ENCODE results near the gene EVA1C. TPM values are rescaled to one million over a fixed set of nuclear protein-coding genes. Genes with fewer than 3 reads are reported as not detected.

Gene EVA1C
- total RNA-seq, 5 donors from 2014 or later (not counting 1 experiment from before 2014, with no cell fraction given): 9.7 to 22.1 (median 18.0) TPM

GRCh38 chr21:32410291-32410690, 2.2 kb upstream of the EVA1C start:
- no peaks in the 10 kb centered on the region for H3K36me3 Mint-ChIP-seq
- H3K4me1 Mint-ChIP-seq: peaks cover 37 to 55% (median 45%) of the 10 kb centered on the region in 3 donors
- DNase-seq (no peak), ATAC-seq (replicated peaks in 1 of 4) (no peak)
- no peaks in the 10 kb centered on the region for H3K9me3 ChIP-seq
- no peaks in the 10 kb centered on the region for H3K9me3 Mint-ChIP-seq
- H3K27ac Mint-ChIP-seq: peak overlapping the region; percentile 2 to 97
- H3K27me3 Mint-ChIP-seq: no peaks in the 10 kb centered on the region
- WGBS (ENCODE audit: insufficient coverage): 95% methylated on average over 4 of the region's 4 CpGs
- peaks cover 0 to 51% of the 10 kb centered on the region in 2 experiments for H3K4me1 ChIP-seq (ENCODE audit: control insufficient read depth in 1 of 2, extremely low read depth in 1 of 2, insufficient read depth in 2 of 2, low read length in 2 of 2)
- H3K27ac ChIP-seq (ENCODE audit: low read length): peak overlapping the region; percentile 7
- ChIA-PET POLR2A (interaction anchor here (0.5 to 0.6 kb wide), 2 partner anchors 9 to 1161 kb away, joined by 3 to 7 read pairs; no protein-coding TSS in a partner anchor), CTCF (interaction anchor here in 1 of 2 donors (1.2 kb wide), 1 partner anchor 18 kb away, joined by 3 read pairs; no protein-coding TSS in a partner anchor)
- H3K27me3 ChIP-seq (replicated peaks in 1 of 2; ENCODE audit: control insufficient read depth in 2 of 2, extremely low read depth in 1 of 2, insufficient read depth in 2 of 2, low read length in 1 of 2): peaks cover 0 to 4% of the 10 kb centered on the region in 2 experiments
- H3K4me3 Mint-ChIP-seq: peak overlapping the region in 1 of 3 donors; percentile 4
- no peak overlapping the region for H3K4me3 ChIP-seq (ENCODE audit: control insufficient read depth in 1 of 2, extremely low read depth in 1 of 2, low read length in 1 of 2)
- H3K36me3 ChIP-seq (ENCODE audit: control insufficient read depth in 2 of 2, extremely low read depth in 1 of 2, insufficient read depth in 1 of 2, low read length in 1 of 2): no peaks in the 10 kb centered on the region

- Mint-ChIP-seq H3K36me3 (peaks cover 5% of the 10 kb centered on the region), H3K27me3 (no peaks in the 10 kb centered on the region), H3K27ac (peak overlapping the region; percentile 95 to 97), H3K9me3 (no peaks in the 10 kb centered on the region), H3K4me1 (peaks cover 42 to 60% (median 50%) of the 10 kb centered on the region in 3 donors), H3K4me3 (peak overlapping the region; percentile 93 to 96 (median 95))
- ChIA-PET CTCF (interaction anchor here in 1 of 2 donors (1.1 kb wide), 1 partner anchor 190 kb away, joined by 6 read pairs; no protein-coding TSS in a partner anchor), POLR2A (no interaction called here)
- Histone ChIP-seq H3K4me3 (ENCODE audit: control insufficient read depth in 1 of 2, extremely low read depth in 1 of 2, low read length in 1 of 2) (peak overlapping the region in 1 of 2 donors; percentile 97), H3K4me1 (ENCODE audit: control insufficient read depth in 1 of 2, extremely low read depth in 1 of 2, insufficient read depth in 2 of 2, low read length in 2 of 2) (peaks cover 0 to 51% of the 10 kb centered on the region in 2 experiments), H3K27me3 (replicated peaks in 1 of 2; ENCODE audit: control insufficient read depth in 2 of 2, extremely low read depth in 1 of 2, insufficient read depth in 2 of 2, low read length in 1 of 2) (peaks cover 0 to 4% of the 10 kb centered on the region in 2 experiments), H3K36me3 (ENCODE audit: control insufficient read depth in 2 of 2, extremely low read depth in 1 of 2, insufficient read depth in 1 of 2, low read length in 1 of 2) (no peaks in the 10 kb centered on the region), H3K27ac (ENCODE audit: low read length) (peak overlapping the region; percentile 96), H3K9me3 (no peaks in the 10 kb centered on the region)
- ATAC-seq (replicated peaks in 1 of 4) (no peak), DNase-seq (no peak)
- 100% methylated on average over 1 of the region's 5 CpGs for WGBS (ENCODE audit: insufficient coverage)
These were observed 1.6 kb upstream of the EVA1C start for GRCh38 chr21:32410916-32411315.

GRCh38 chr21:32411350-32412161, 950 bp upstream of the EVA1C start:
- Histone ChIP-seq H3K27ac (ENCODE audit: low read length) (peak overlapping the region; percentile 96), H3K27me3 (replicated peaks in 1 of 2; ENCODE audit: control insufficient read depth in 2 of 2, extremely low read depth in 1 of 2, insufficient read depth in 2 of 2, low read length in 1 of 2) (peaks cover 0 to 4% of the 10 kb centered on the region in 2 experiments), H3K4me1 (ENCODE audit: control insufficient read depth in 1 of 2, extremely low read depth in 1 of 2, insufficient read depth in 2 of 2, low read length in 2 of 2) (peaks cover 0 to 47% of the 10 kb centered on the region in 2 experiments), H3K4me3 (ENCODE audit: control insufficient read depth in 1 of 2, extremely low read depth in 1 of 2, low read length in 1 of 2) (peak overlapping the region; percentile 78 to 97), H3K36me3 (ENCODE audit: control insufficient read depth in 2 of 2, extremely low read depth in 1 of 2, insufficient read depth in 1 of 2, low read length in 1 of 2) (no peaks in the 10 kb centered on the region), H3K9me3 (no peaks in the 10 kb centered on the region)
- Mint-ChIP-seq H3K27me3 (no peaks in the 10 kb centered on the region), H3K27ac (peak overlapping the region; percentile 95 to 97), H3K4me1 (peaks cover 44 to 63% (median 50%) of the 10 kb centered on the region in 3 donors), H3K9me3 (no peaks in the 10 kb centered on the region), H3K4me3 (peak overlapping the region; percentile 93 to 96 (median 95)), H3K36me3 (peaks cover 6% of the 10 kb centered on the region)
- DNase-seq (peak in 34 of 35 experiments; percentile 15 to 71 (median 42)), ATAC-seq (replicated peaks in 1 of 4) (peak; percentile 31 to 60 (median 53))
- ChIA-PET CTCF (interaction anchor here in 1 of 2 donors (0.6 to 1.1 kb wide), 3 partner anchors 10 to 190 kb away, joined by 4 to 6 read pairs (median 6); no protein-coding TSS in a partner anchor), POLR2A (no interaction called here)
- 3% methylated on average over 58 of the region's 63 CpGs for WGBS (ENCODE audit: insufficient coverage)

GRCh38 chr21:32413015-32413504, 554 bp downstream of the EVA1C start:
- Histone ChIP-seq H3K4me1 (ENCODE audit: control insufficient read depth in 1 of 2, extremely low read depth in 1 of 2, insufficient read depth in 2 of 2, low read length in 2 of 2) (peaks cover 0 to 39% of the 10 kb centered on the region in 2 experiments), H3K27me3 (replicated peaks in 1 of 2; ENCODE audit: control insufficient read depth in 2 of 2, extremely low read depth in 1 of 2, insufficient read depth in 2 of 2, low read length in 1 of 2) (peaks cover 0 to 4% of the 10 kb centered on the region in 2 experiments), H3K36me3 (ENCODE audit: control insufficient read depth in 2 of 2, extremely low read depth in 1 of 2, insufficient read depth in 1 of 2, low read length in 1 of 2) (no peaks in the 10 kb centered on the region), H3K27ac (ENCODE audit: low read length) (peak overlapping the region; percentile 57), H3K9me3 (no peaks in the 10 kb centered on the region), H3K4me3 (ENCODE audit: control insufficient read depth in 1 of 2, extremely low read depth in 1 of 2, low read length in 1 of 2) (peak overlapping the region; percentile 52 to 78)
- POLR2A ChIA-PET: no interaction called here
- CTCF ChIA-PET: interaction anchor here in 1 of 2 donors (1.6 kb wide), 1 partner anchor 188 kb away, joined by 6 read pairs; no protein-coding TSS in a partner anchor
- no peaks in the 10 kb centered on the region for H3K27me3 Mint-ChIP-seq
- peak overlapping the region; percentile 90 to 94 (median 90) for H3K4me3 Mint-ChIP-seq
- H3K4me1 Mint-ChIP-seq: peaks cover 43 to 59% (median 47%) of the 10 kb centered on the region in 3 donors
- no peaks in the 10 kb centered on the region for H3K9me3 Mint-ChIP-seq
- WGBS (ENCODE audit: insufficient coverage): 25% methylated on average over 26 of the region's 32 CpGs
- H3K27ac Mint-ChIP-seq: peak overlapping the region; percentile 91 to 96
- H3K36me3 Mint-ChIP-seq: peaks cover 6% of the 10 kb centered on the region
- peak in 1 of 35 experiments; percentile 23 for DNase-seq
- no peak for ATAC-seq (replicated peaks in 1 of 4)

- POLR2A ChIA-PET: no interaction called here
These were observed 1.4 kb downstream of the EVA1C start for GRCh38 chr21:32413697-32414578.

More at GRCh38 chr21:32413697-32414578, 1.4 kb downstream of the EVA1C start:
- Histone ChIP-seq H3K27ac (ENCODE audit: low read length) (peak overlapping the region; percentile 57), H3K4me3 (ENCODE audit: control insufficient read depth in 1 of 2, extremely low read depth in 1 of 2, low read length in 1 of 2) (peak overlapping the region in 1 of 2 donors; percentile 52), H3K9me3 (no peaks in the 10 kb centered on the region), H3K36me3 (ENCODE audit: control insufficient read depth in 2 of 2, extremely low read depth in 1 of 2, insufficient read depth in 1 of 2, low read length in 1 of 2) (no peaks in the 10 kb centered on the region), H3K27me3 (replicated peaks in 1 of 2; ENCODE audit: control insufficient read depth in 2 of 2, extremely low read depth in 1 of 2, insufficient read depth in 2 of 2, low read length in 1 of 2) (peaks cover 0 to 4% of the 10 kb centered on the region in 2 experiments), H3K4me1 (ENCODE audit: control insufficient read depth in 1 of 2, extremely low read depth in 1 of 2, insufficient read depth in 2 of 2, low read length in 2 of 2) (peaks cover 0 to 30% of the 10 kb centered on the region in 2 experiments)
- WGBS (ENCODE audit: insufficient coverage): 95% methylated on average over 6 of the region's 7 CpGs
- peak overlapping the region; percentile 91 to 96 for H3K27ac Mint-ChIP-seq
- peaks cover 40 to 51% (median 45%) of the 10 kb centered on the region in 3 donors for H3K4me1 Mint-ChIP-seq
- peak overlapping the region; percentile 90 to 94 (median 90) for H3K4me3 Mint-ChIP-seq
- DNase-seq (peak in 1 of 35 experiments; percentile 17), ATAC-seq (replicated peaks in 1 of 4) (no peak)
- CTCF ChIA-PET: interaction anchor here in 1 of 2 donors (0.6 to 1.6 kb wide), 2 partner anchors 16 to 187 kb away, joined by 3 to 6 read pairs; no protein-coding TSS in a partner anchor
- H3K9me3 Mint-ChIP-seq: no peaks in the 10 kb centered on the region
- H3K27me3 Mint-ChIP-seq: no peaks in the 10 kb centered on the region
- H3K36me3 Mint-ChIP-seq: peaks cover 6% of the 10 kb centered on the region
